K562 (cell line): ENCODE measurements around the gene MBNL2. TPM values are rescaled to one million over a fixed set of nuclear protein-coding genes. Genes with fewer than 3 reads are reported as not detected.

Experiments used
- ATAC-seq: fragments of 200-7000 bp; cut with Tn5 transposase; 3 replicates; pipeline ENCODE4 v1.9.1; 2020; ENCODE audit warnings: moderate library complexity
- BruUV-seq: library from RNA; stranded (reverse); fragments of 400-500 nt; replicated peaks from 2 replicates; lab custom pipeline; 2021; lab: Mats Ljungman, UMichigan
- CTCF ChIA-PET: fragments of 300-600 bp; formaldehyde crosslinking; extraction: SDS; loops from one replicate; lab custom pipeline; 2021; ENCODE audit warnings: low intra/inter-chr PET ratio; lab: Yijun Ruan, JAX
- POLR2A ChIA-PET: fragments of 300-600, 350-650 bp; sonication (Branson Sonifier 250); formaldehyde crosslinking; extraction: SDS; loops from one replicate; lab custom pipeline; 2021; ENCODE audit warnings: antibody characterized with exemption, inconsistent platforms; lab: Yijun Ruan, JAX
- DNase-seq, 4 experiments: peaks; one replicate each; pipeline versions ENCODE4 v3.0.0 to v3.0.0-alpha.2; 2011 to 2018; ENCODE audit warnings: low spot score in 3 of 4, mixed read lengths in 3 of 4; ENCODE audit errors: extremely low read depth in 1 of 4
- FAIRE-seq: peaks from 2 replicates; lab custom pipeline; 2011; peaks lifted over from hg19 to GRCh38; lab: Jason Lieb, UNC
- H2AFZ ChIP-seq: 2 replicates; pipeline ENCODE4 v1.6.0; 2011; ENCODE audit warnings: low read depth, low read length, control low read depth, inconsistent platforms
- H3K27ac ChIP-seq: fragments of 200-600 bp; 3 replicates; pipeline ENCODE4 v1.8.0; 2011; ENCODE audit warnings: low read depth, mild to moderate bottlenecking, control low read depth, inconsistent platforms, low read length, moderate library complexity, mixed read lengths; ENCODE audit errors: extremely low read depth
- H3K27me3 ChIP-seq, 2 experiments: fragments of 300-600 bp in 1 of 2; 2 replicates in 1 of 2; 3 replicates in 1 of 2; pipeline versions ENCODE4 v1.6.0 to v1.8.0; 2011; ENCODE audit warnings: inconsistent platforms in 2 of 2, low read length in 2 of 2, mild to moderate bottlenecking in 1 of 2, mixed read lengths in 1 of 2, moderate library complexity in 1 of 2; ENCODE audit not compliant: control insufficient read depth in 2 of 2, insufficient read depth in 2 of 2
- H3K36me3 ChIP-seq: fragments of 300-600 bp; 3 replicates; pipeline ENCODE4 v1.8.0; 2011; ENCODE audit warnings: mild to moderate bottlenecking, low read length, inconsistent platforms; ENCODE audit not compliant: control insufficient read depth, insufficient read depth
- H3K4me1 ChIP-seq, 2 experiments: fragments of 200-600 bp in 1 of 2; replicated peaks in 1 of 2; 2 replicates in 1 of 2; 3 replicates in 1 of 2; pipeline versions ENCODE4 v1.5.1 to v1.8.0; 2011; ENCODE audit warnings: inconsistent platforms in 2 of 2, low read length in 2 of 2, mild to moderate bottlenecking in 1 of 2, mixed read lengths in 1 of 2, moderate library complexity in 1 of 2; ENCODE audit not compliant: control insufficient read depth in 2 of 2, insufficient read depth in 2 of 2
- H3K4me2 ChIP-seq: 2 replicates; pipeline ENCODE4 v1.6.1; 2011; ENCODE audit warnings: low read length, control low read depth, inconsistent platforms, mixed read lengths; ENCODE audit not compliant: insufficient read depth
- H3K4me3 ChIP-seq: fragments of 200-600 bp; sonication (generic), shearing (Covaris generic); 2 replicates; pipeline ENCODE4 v1.5.1; 2016; ENCODE audit warnings: control low read depth, inconsistent platforms
- H3K79me2 ChIP-seq: fragments of 200-600 bp; 3 replicates; pipeline ENCODE4 v1.8.0; 2011; ENCODE audit warnings: low read length, inconsistent platforms; ENCODE audit not compliant: control insufficient read depth, insufficient read depth
- H3K9ac ChIP-seq, 2 experiments: 2 replicates each; pipeline versions ENCODE4 v1.6.0 to v1.6.1; 2011; ENCODE audit warnings: low read depth in 2 of 2, low read length in 2 of 2, control low read depth in 1 of 2, inconsistent platforms in 1 of 2, mild to moderate bottlenecking in 1 of 2, mixed read lengths in 1 of 2; ENCODE audit not compliant: insufficient read depth in 1 of 2
- H3K9me1 ChIP-seq: one replicate; pipeline ENCODE4 v1.6.0; 2011; ENCODE audit warnings: inconsistent platforms, mild to moderate bottlenecking, low read length, moderate library complexity; ENCODE audit not compliant: control insufficient read depth, insufficient read depth
- H3K9me3 ChIP-seq: replicated peaks from 2 replicates; pipeline ENCODE4 v1.5.1; 2011; ENCODE audit warnings: low read depth, low read length, inconsistent platforms; ENCODE audit not compliant: control insufficient read depth, insufficient read depth
- H4K20me1 ChIP-seq: replicated peaks from 2 replicates; pipeline ENCODE4 v1.6.1; 2011; ENCODE audit warnings: low read length, inconsistent platforms, mixed read lengths; ENCODE audit not compliant: control insufficient read depth, insufficient read depth
- ASH1L ChIP-seq: fragments of 450-650 bp; IDR thresholded peaks from 2 replicates; pipeline ENCODE4 v1.6.1; 2018; ENCODE audit warnings: borderline replicate concordance, mild to moderate bottlenecking, low read depth; ENCODE audit not compliant: partially characterized antibody
- E2F4 ChIP-seq: sonication (generic); formaldehyde crosslinking; IDR thresholded peaks from 2 replicates; pipeline ENCODE4 v1.8.0; 2022; ENCODE audit warnings: mild to moderate bottlenecking, low read depth, missing genetic modification reagents
- ETV1 ChIP-seq: fragments of 450-650 bp; conservative IDR thresholded peaks from 2 replicates; pipeline ENCODE4 v1.6.1; 2016; ENCODE audit warnings: missing genetic modification characterization, control low read depth, low read depth, missing compliant biosample characterization
- HMG20B ChIP-seq: fragments of 250-450 bp; sonication (Bioruptor Pico); IDR thresholded peaks from 2 replicates; pipeline ENCODE4 v1.5.0; 2021; ENCODE audit warnings: mild to moderate bottlenecking
- ID3 ChIP-seq, 2 experiments: fragments of 250-450 bp in 1 of 2; fragments of 450-650 bp in 1 of 2; sonication (Bioruptor Pico) in 1 of 2; IDR thresholded peaks; 2 replicates each; pipeline versions ENCODE4 v1.6.1 to v1.8.0; 2016 to 2021; ENCODE audit warnings: mild to moderate bottlenecking in 2 of 2, moderate library complexity in 2 of 2, missing compliant biosample characterization in 1 of 2, missing genetic modification characterization in 1 of 2
- IRF9 ChIP-seq: fragments of 450-650 bp; IDR thresholded peaks from 2 replicates; pipeline ENCODE4 v1.6.1; 2016; ENCODE audit warnings: missing biosample characterization, missing genetic modification characterization
- KAT7 ChIP-seq: sonication (generic); formaldehyde crosslinking; IDR thresholded peaks from 2 replicates; pipeline ENCODE4 v1.8.0; 2022; ENCODE audit warnings: missing genetic modification reagents, mild to moderate bottlenecking, borderline replicate concordance
- NCOR1 ChIP-seq: fragments of 450-650 bp; IDR thresholded peaks from 2 replicates; pipeline ENCODE4 v1.6.1; 2016; ENCODE audit warnings: mild to moderate bottlenecking, moderate library complexity
- PTTG1 ChIP-seq: fragments of 450-650 bp; IDR thresholded peaks from 2 replicates; pipeline ENCODE4 v1.6.1; 2016; ENCODE audit warnings: low read depth, mild to moderate bottlenecking, missing genetic modification characterization, missing compliant biosample characterization
- PURB ChIP-seq: sonication (generic); formaldehyde crosslinking; IDR thresholded peaks from 2 replicates; pipeline ENCODE4 v1.9.0; 2021; ENCODE audit warnings: low read depth, mild to moderate bottlenecking, missing genetic modification reagents
- RBM25 ChIP-seq: fragments of 200-400 bp; formaldehyde crosslinking; IDR thresholded peaks from 2 replicates; pipeline ENCODE4 v1.6.1; 2018; ENCODE audit warnings: low read length, low read depth, moderate library complexity; ENCODE audit not compliant: severe bottlenecking
- TRIM24 ChIP-seq, 2 experiments: fragments of 450-650 bp; IDR thresholded peaks; 2 replicates each; pipeline ENCODE4 v1.6.1; 2016
- ZFP30 ChIP-seq: fragments of 250-450 bp; sonication (Bioruptor Pico); IDR thresholded peaks from 2 replicates; pipeline ENCODE4 v1.8.0; 2022; ENCODE audit warnings: moderate library complexity, mild to moderate bottlenecking, inconsistent platforms, borderline replicate concordance
- ZNF212 ChIP-seq: fragments of 450-650 bp; formaldehyde crosslinking; IDR thresholded peaks from 2 replicates; pipeline ENCODE4 v1.4.0; 2020; ENCODE audit warnings: mild to moderate bottlenecking
- ZNF23 ChIP-seq: fragments of 250-450 bp; sonication (Bioruptor Pico); IDR thresholded peaks from 2 replicates; pipeline ENCODE4 v1.4.0; 2020; ENCODE audit warnings: mild to moderate bottlenecking
- ZNF586 ChIP-seq: fragments of 450-650 bp; formaldehyde crosslinking; conservative IDR thresholded peaks from 2 replicates; pipeline ENCODE4 v1.4.0; 2020; ENCODE audit warnings: mild to moderate bottlenecking, moderate library complexity
- ZNF655 ChIP-seq: fragments of 250-450 bp; sonication (Bioruptor Pico); IDR thresholded peaks from 2 replicates; pipeline ENCODE4 v1.5.0; 2021
- WGBS: fragments of 100-300 bp; shearing (Covaris generic); methylation state at CpG from one replicate; pipeline ENCODE4 v1.1.6; 2016; ENCODE audit warnings: low coverage, mixed read lengths; ENCODE audit not compliant: insufficient coverage; ENCODE audit errors: missing lambda C conversion rate; 5-methylcytosine and 5-hydroxymethylcytosine counted together
- in situ Hi-C: fragments of 300-500 bp; cut with MboI; formaldehyde crosslinking; loops from 4 replicates; pipeline ENCODE4 v1.15.0; 2018; ENCODE audit warnings: inconsistent platforms, mixed read lengths
- intact Hi-C: fragments of 100-400 bp; cut with micrococcal nuclease; formaldehyde crosslinking; loops from 2 replicates; pipeline ENCODE4 v1.14.2; 2022
- polyA plus RNA-seq, 8 experiments: library from polyadenylated mRNA; depleted of rRNA in 4 of 8; stranded (reverse) in 5 of 8; unstranded in 3 of 8; fragments of >200 nt; fragmentation: Nextera tagmentation in 2 of 8; fragmentation: Illumina TruSeq in 1 of 8; extraction: Ambion mirVana in 2 of 8; extraction: Trizol in 1 of 8; gene quantifications; 2 replicates each; pipeline versions ENCODE4 v1.2.1 to v1.2.3, GENCODE V29; 2011 to 2014; ENCODE audit warnings: inconsistent platforms in 1 of 8, missing spikeins in 1 of 8
- total RNA-seq, 7 experiments: library from RNA; depleted of rRNA in 6 of 7; stranded (reverse); fragments of >200 nt in 6 of 7; fragmentation: Illumina TruSeq in 2 of 7; extraction: Trizol in 2 of 7; gene quantifications; 2 replicates each; pipeline versions ENCODE4 v1.2.1 to v1.2.3, GENCODE V29; 2011 to 2021; ENCODE audit warnings: low replicate concordance in 1 of 7

MBNL2 gene
- total and polyA plus RNA-seq, 9 of the 15 experiments (the other 6 are each of a cell fraction or from before 2014, with no cell fraction given), result 7.0 to 24.8 (median 13.8) TPM

GRCh38 chr13:97307882-97308624, 85.9 kb downstream of the MBNL2 start:
- DNase-seq (no peak), FAIRE-seq (no peak), ATAC-seq (no peak)
- ChIA-PET CTCF (no interaction called here), POLR2A (interaction anchor here (0.6 kb wide), 1 partner anchor 82 kb away, joined by 3 read pairs; no protein-coding TSS in a partner anchor)
- Histone ChIP-seq H3K4me1 (no peaks in the 10 kb centered on the region; a peak in 2 of 5 replicates), H4K20me1 (0 out of 2 replicates have a peak, but pooled peaks cover 4% of the 10 kb centered on the region), H3K4me2 (no peak overlapping the region), H3K27me3 (no peaks in the 10 kb centered on the region), H3K27ac (no peak overlapping the region), H3K9ac (no peak overlapping the region), H3K9me3 (no peaks in the 10 kb centered on the region), H2AFZ (no peak overlapping the region), H3K9me1 (no peaks in the 10 kb centered on the region), H3K36me3 (no peaks in the 10 kb centered on the region), H3K79me2 (peaks cover 17% of the 10 kb centered on the region), H3K4me3 (no peak overlapping the region)
- TF ChIP-seq ETV1 (tag) (no peak), ASH1L (no peak), HMG20B (CRISPR knock-in tag) (no peak), ZNF586 (CRISPR knock-in tag) (no peak), TRIM24 (IDR thresholded peaks at IDR 0.05) (no peak), E2F4 (no peak), ZFP30 (no peak), PTTG1 (tag) (no peak), NCOR1 (no peak), ID3 (CRISPR knock-in tag; IDR thresholded peaks at IDR 0.05) (no peak), ID3 (tag; IDR thresholded peaks at IDR 0.05) (no peak), RBM25 (no peak), ZNF655 (CRISPR knock-in tag) (no peak), ZNF23 (CRISPR knock-in tag) (no peak), ZNF212 (CRISPR knock-in tag) (no peak), KAT7 (no peak), IRF9 (tag) (no peak), PURB (CRISPR knock-in tag) (no peak)
- no TSS peak for BruUV-seq
- 45% methylated on average over 3 of the region's 3 CpGs for WGBS
- intact Hi-C loops (no loop called here), in situ Hi-C loops (no loop called here)
